Fibroblast of peridontal ligament (primary cell): ENCODE measurements around the gene PCDH11Y.
"Not testable (repeated sequence)": the region's sequence is repeated elsewhere in the genome, so short reads cannot be mapped to it uniquely, and the experiment has no call there.

ENCODE experiments used
- DNase-seq: peaks from one replicate; pipeline ENCODE4 v3.0.0-alpha.2; 2010; ENCODE audit errors: extremely low read depth

PCDH11Y gene

GRCh38 chrY:5000057-5000456, at the start of gene PCDH11Y:
Gene PCDH11Y (plus strand): TSS chrY:5000296. CDS start chrY:5057100, 56,804 bp downstream.
- not testable (repeated sequence) for DNase-seq

- DNase-seq = not testable (repeated sequence)
Observed at GRCh38 chrY:4967894-4968293, 32.2 kb upstream of the PCDH11Y start.

DNA sequence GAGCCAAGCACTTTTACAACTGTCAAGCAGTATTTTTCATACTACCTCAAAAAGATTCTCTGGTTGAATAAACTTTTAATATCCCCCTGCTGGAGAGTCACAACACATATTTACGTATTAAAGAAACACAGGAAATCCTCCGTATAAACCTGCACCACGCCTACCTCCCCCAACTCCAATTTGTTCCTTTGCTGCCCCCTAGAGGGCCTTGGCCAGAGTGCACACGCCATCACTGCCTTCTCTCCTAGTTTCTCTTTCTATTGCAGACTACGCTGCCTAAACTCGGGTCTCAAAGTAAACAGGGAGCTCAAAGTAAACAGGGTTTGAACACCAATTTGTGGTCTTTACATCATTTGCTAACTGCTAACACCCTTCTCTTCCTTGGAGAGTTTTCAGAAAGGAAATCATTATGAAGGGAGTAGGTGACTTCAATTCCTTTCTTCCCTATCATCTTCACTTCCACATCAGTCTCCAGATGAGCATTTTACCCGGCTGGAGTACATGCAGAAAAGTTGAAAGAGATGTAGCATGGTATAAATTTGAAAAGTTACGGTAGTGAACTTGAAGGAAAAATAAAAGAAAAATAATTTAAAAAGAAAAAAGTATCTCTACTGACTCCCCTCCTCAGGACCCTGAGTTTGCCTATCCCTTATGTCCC, 8.2 kb upstream of the PCDH11Y start:
- DNase-seq = not testable (repeated sequence)

DNA sequence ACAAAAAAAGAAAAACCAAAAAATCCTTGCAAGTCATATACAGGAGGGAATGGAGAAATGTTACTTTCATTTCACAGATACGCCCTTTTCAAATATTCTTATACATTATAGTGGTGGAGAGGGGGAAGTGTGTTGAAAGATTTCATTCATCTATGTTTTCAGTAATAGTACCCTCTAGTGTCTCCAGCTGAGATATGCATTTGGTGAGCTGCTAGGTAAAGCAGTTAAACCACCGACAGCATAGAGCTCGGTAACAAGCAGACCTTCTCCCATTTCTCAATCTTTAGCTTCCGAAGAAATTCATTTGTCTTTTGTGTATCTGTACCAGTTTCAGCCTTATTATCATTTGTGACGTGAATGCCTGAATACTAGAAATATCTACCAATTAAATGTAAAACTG, 5.2 kb upstream of the PCDH11Y start:
- not testable (repeated sequence) for DNase-seq

DNA sequence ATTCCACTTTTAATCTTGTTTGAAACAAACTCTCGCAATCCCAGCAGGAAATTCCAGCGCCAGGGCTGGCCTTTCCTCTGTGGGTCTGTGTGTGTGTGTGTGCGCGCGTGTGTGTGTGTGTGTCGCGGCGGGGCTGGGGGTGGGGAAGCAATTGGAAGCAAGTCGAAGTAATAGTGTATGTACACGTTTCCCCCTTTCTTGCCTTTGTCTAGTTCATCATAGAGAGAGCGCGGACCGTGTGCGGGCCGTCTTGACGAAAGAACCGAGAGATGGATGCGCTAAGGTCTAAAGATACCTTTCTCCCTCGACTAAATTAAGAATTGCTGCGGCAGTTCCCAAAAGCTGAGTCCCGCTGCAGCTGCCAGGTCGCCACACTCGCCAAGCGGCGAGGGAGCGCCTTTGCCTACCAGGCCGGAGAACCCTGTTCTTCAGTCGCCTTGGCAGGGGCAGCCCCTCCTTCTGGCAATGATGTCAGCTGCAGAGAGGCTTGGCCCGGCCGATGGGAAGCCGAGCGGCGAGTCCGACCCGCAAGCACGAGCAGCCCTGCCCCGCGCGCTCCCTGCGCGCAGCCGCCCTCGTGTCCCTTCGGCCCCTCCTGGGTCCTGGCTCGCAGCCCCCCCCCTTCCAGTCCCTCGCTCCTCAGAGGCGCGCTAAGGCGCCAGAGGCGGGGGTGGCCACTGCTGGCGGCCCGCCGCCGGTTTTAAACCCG, 2.5 kb downstream of the PCDH11Y start:
- DNase-seq = not testable (repeated sequence)

- DNase-seq = not testable (repeated sequence)
Observed at GRCh38 chrY:5038972-5039523, 39.0 kb downstream of the PCDH11Y start.

DNA sequence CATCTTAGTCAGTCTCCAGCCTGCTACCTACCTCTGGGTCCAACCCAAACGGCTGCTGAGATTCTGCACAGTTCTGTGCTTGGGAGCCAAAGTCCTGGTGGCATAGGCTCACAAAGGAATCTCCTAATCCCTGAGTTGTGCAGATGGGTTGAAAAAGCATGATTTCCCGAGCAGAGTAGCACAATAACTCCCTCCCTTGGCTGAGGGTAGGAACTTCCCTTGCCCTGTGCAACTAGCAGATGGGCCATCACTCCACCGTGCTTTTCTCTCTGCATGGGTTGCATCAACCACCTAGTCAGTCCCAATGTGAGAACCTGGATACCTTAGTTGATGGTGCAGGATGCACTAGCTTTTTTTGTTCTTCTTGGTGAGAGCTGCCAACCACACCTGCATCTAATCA, 82.9 kb downstream of the PCDH11Y start:
- DNase-seq = not testable (repeated sequence)

- not testable (repeated sequence) for DNase-seq
Observed at GRCh38 chrY:5182998-5183397, 182.9 kb downstream of the PCDH11Y start.

- not testable (repeated sequence) for DNase-seq
Observed at GRCh38 chrY:5215116-5215515, 215.0 kb downstream of the PCDH11Y start.

DNA sequence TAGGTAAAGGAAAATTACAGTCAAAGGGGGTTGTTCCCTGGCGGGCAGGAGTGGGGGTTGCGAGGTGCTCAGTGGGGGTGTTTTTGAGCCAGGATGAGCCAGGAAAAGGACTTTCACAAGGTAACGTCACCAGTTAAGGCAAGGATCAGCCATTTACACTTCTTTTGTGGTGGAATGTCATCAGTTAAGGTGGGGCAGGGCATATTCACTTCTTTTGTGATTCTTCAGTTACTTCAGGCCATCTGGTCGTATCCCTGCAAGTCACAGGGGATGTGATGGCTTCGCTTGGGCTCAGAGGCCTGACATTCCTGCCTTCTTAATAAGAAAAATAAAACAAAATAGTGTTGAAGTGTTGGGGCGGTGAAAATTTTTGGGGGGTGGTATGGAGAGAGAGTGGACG, 324.8 kb downstream of the PCDH11Y start:
- DNase-seq = not testable (repeated sequence)

- not testable (repeated sequence) for DNase-seq
Observed at GRCh38 chrY:5342220-5342619, 342.1 kb downstream of the PCDH11Y start.

GRCh38 chrY:5543705-5544104, 543.6 kb downstream of the PCDH11Y start:
- DNase-seq = not testable (repeated sequence)

DNA sequence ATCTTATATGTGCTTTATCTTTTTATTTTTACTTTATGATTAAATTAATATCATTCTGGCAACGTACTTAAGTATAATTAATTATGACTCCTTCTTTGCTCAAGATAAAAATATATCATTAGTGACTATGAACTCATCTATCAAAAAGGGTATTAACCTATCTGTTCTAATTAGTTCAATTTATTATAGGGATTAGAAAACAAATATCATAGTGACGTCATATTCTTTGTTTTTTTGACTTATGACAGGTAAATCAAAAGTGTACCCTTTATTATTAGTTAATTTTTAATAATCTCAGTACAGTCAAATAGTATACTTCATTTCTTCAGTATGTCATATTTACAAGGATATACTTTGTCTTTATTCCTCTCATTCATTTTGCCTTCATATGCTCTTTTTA, 638.5 kb downstream of the PCDH11Y start:
- DNase-seq = not testable (repeated sequence)

DNA sequence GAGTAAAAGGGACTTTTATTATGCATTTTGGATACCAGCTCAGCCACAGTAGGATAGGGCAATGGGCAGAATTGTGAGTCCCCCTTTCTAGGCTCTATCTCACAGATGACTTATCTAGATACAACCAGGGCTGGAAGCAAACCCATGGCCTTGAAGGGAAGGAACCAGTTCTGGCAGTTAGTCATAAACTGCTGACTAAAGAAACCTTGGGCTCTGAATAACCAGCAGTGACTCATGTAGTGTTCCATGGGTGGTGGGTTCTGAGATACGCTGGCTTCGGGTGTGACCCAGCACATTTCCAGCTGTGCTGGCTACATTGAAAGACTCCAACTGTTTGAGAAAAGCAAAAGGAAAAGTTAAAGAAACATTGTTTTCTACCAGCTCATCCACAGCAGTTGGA, 679.2 kb downstream of the PCDH11Y start:
- DNase-seq = not testable (repeated sequence)

DNA sequence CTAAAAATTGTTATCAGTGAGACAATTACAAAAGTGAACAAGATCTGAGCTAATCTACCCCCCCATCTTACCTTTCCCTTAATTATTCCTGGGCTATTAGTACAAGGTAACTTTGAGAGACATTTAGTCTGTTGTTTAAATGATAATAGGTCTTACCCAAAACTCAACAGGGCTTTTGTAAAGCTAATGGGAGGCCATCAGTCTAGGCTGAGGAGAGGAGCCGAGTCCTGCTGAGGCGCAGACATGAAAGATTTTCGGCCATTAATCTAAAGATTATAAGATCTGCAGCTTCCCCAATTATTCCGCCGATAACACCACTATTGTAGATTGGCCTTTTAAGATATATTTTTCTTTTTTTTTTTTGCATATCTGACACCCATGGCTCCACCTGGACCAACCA, 708.6 kb downstream of the PCDH11Y start:
- DNase-seq = not testable (repeated sequence)

DNA sequence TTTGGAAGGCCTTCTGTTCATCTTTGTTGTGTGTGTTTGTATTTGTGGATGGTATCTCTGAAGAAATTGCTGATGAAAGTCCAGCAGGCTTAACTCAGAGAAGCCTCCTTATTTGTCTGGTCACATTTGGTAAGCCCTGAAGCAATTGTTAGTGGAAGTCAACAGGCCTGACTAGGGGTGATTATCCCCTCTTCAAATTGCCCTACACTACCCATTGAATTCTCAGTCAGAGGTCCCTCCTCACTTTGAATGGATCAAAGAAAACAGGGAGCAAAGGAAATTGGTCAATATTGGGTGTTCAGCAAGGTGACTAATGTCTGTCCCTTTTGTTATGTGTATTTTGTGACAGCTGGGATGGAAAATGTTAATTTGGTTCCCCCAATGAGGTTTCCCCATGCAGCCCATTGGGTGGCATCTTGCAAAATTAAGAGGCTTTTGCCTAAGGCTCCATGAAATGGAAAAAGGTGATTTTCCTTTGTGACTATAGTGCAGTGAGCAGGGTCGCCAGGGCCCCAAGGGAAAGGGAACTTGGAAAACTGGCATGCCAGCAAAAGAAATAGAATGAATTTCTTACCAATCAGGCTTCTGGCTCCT, 709.8 kb downstream of the PCDH11Y start:
- DNase-seq = not testable (repeated sequence)

GRCh38 chrY:5761403-5761802, 761.3 kb downstream of the PCDH11Y start:
- not testable (repeated sequence) for DNase-seq

DNA sequence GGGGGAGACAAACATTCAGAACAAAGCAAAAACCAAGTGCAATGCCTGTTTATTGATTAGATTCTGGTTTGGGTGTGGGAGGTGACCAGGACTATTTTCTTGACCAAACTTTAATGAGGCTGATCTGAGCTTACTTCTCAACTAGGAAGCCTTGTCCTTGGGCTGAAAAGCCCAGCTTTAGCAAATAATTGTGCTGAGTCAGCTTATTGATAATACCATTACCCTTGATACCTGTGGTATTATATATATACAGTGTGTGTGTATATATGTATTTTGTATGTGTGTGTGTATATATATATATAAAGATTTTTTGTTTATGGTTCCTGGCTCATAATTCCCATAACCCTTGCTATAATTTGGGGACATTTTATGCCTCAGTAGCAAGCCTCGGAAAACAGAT, 776.4 kb downstream of the PCDH11Y start:
- DNase-seq = not testable (repeated sequence)
